DMS53 treated with DMSO at 0.1 percent for 48 hours (cell line): ENCODE results near the gene FAF2.

Source experiments
- DNase-seq: peaks from one replicate; lab custom pipeline; 2025; ENCODE audit not compliant: unreplicated experiment; lab: John Stamatoyannopoulos, UW

The FAF2 gene

DNA sequence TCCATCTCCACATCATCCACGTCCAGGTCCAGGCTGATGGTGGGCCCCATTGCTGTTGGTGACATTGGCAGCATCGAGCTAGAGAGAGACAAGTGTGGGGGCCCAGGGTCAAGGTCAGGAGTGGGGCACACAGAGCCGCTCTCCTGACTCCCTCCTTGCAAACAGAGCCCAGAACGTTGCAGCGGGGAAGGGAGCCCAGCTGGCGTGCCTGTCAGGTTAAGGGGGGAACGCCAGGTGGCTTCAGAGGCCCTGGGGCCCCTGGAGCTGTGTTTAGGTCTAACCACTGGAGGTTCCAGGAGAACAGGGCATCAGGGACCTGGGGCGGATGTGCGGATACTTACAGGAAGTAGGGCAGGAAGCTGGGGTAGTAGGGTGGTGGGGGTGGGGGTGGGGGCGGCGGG is 81.6 kb downstream of the FAF2 start:
- DNase-seq = no peak

GRCh38 chr5:176530393-176530982 is 82.3 kb downstream of the FAF2 start:
- no peak for DNase-seq

- DNase-seq = no peak
Measured at GRCh38 chr5:176530983-176531901, 83.1 kb downstream of the FAF2 start.

- no peak for DNase-seq
Measured at GRCh38 chr5:176531902-176532493, 83.8 kb downstream of the FAF2 start.

DNA sequence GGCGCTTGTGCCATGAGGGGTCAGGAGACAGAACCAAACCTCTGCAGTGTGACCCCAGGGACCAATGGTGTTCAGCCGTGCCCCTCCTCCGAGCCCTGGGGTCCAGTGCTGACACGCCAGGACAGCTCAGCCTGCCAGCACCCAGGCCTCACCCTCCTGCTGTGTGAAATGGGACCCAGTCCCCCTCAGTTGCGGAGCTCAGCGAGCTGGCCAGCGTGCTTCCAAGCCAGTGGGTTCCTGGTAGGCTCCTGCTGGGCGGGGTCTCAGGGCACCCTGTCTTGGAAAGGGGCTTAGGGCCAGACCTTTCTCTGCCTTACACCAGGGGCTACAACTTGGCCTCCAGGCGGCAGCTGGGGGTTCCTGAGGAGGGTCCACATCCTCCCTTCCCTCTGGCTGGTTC is 84.6 kb downstream of the FAF2 start:
- DNase-seq = no peak

DNA sequence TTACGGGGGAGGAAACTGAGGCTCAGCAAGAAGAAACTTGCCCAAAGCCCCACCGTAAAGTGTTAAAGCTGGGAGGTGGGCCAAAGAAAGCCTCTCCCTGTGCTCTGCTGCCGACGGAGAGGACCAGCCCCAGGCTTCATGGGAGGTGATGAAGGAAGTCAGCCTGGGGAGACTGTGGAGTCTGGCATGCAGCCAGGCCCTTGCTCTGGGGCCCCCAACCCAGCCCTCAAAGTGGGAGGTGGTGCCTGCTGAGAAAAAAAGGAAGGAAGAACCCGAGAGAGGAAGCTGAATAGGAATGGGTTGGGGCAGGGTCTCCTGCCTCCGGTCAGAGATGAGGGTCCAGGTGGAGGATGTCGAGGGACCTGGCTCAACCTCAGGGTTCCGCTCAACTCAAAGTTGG is 85.2 kb downstream of the FAF2 start:
- DNase-seq = no peak

DNA sequence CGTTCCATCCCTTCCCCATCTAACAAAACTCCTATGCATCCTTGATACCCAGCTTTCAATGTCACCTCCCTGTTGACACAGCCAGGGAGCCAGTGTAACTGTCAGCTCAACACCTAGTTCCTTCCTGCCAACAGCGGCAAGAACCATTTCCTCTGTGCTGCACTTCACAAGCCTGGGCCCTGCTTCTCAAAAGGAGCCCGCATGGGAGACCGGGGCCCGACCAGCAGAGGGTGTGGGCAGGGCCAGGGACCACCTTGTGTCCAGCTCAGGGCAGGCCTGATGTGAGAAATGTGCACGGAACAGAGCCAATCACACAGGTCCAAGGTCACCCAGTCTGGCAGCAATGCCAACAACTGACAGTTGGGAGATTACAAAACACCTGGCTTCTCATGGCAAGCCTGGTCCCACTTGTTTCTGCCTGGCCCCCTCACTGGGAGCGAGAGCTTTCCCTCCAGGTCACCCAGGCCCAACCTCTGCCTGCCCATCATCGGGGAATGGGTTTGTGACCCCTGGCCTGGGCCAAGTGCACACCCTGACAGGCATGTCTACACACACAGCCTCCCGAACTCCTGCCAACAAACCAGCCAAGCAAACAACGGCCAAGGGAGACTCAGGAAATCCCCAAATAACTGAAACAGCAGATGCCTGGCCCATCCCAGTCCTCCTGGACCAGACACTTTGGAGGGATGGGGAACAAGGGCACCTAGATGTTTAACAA is 85.9 kb downstream of the FAF2 start:
- DNase-seq = no peak

GRCh38 chr5:176534640-176535039 is 86.5 kb downstream of the FAF2 start:
- DNase-seq = no peak

- no peak for DNase-seq
Measured at GRCh38 chr5:176535101-176535663, 87.0 kb downstream of the FAF2 start.

- DNase-seq = no peak
Measured at GRCh38 chr5:176535664-176536131, 87.5 kb downstream of the FAF2 start.

GRCh38 chr5:176536132-176536901 is 88.1 kb downstream of the FAF2 start:
- no peak for DNase-seq

GRCh38 chr5:176536902-176537553 is 88.8 kb downstream of the FAF2 start, which contains the start of gene RNF44:
RNF44 (minus strand) TSS chr5:176537402; CDS start chr5:176532472, 4,930 bp downstream.
- DNase-seq = peak; percentile 95

GRCh38 chr5:176537554-176538229 is 89.5 kb downstream of the FAF2 start:
- DNase-seq = peak; percentile 99

- no peak for DNase-seq
Measured at GRCh38 chr5:176538230-176538988, 90.2 kb downstream of the FAF2 start.

- no peak for DNase-seq
Measured at GRCh38 chr5:176538989-176539384, 90.8 kb downstream of the FAF2 start.

- no peak for DNase-seq
Measured at GRCh38 chr5:176540476-176540899, 92.3 kb downstream of the FAF2 start.

DNA sequence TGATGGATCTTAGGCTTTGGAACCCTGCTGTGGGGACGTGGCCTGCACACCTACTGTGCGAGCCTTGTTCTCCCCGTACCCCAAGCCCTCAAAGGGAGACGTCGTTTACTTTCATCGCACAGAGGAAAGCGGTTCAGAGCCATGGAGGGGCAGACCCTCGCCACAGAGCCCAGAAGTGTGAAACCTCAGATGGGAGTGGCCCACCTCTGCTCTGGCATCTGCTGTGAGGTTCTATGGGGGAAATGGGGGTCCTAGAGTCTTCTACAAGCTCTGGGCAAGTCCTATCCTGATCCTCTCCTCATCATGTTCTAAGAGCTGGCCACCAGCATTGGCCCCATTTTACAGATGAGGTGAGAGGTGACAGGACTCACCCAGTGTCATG is 92.8 kb downstream of the FAF2 start:
- DNase-seq = no peak
